ENCODE data around the gene MEIS3. TPM values are rescaled to one million over a fixed set of nuclear protein-coding genes. Genes with fewer than 3 reads are reported as not detected.

Gene MEIS3
- polyA plus RNA-seq, 1 of the 3 experiments (the other 2 are of a cell fraction): 69.8 TPM

DNA sequence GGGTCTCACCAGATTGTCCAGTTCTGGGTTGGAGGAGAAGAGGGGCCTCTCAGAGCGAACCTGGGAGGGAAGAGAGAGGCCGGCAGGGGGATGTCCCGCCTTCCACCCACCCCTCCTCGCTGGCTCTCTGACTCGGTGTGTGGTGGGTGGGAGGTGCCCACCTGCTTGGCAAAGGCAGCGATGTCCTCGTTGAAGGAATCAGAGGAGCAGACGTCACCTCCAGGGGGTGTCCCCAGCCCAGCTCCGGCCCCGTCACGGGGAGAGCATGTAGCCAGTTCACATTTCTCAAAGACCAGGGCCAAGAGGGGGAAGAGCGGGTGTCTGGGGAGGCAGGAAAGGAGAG lies 2.7 kb downstream of the MEIS3 start:
- H3K4me1 ChIP-seq (ENCODE audit: control insufficient read depth in 1 of 2, insufficient read depth in 2 of 2, low read depth in 1 of 2, low read length in 1 of 2): peaks cover 20 to 35% of the 10 kb centered on the region in 2 experiments; a peak in 3 of 4 replicates
- WGBS (ENCODE audit: low lambda C conversion rate): 94% methylated on average over 10 of the region's 12 CpGs
- ChIA-PET CTCF (interaction anchor here (0.7 to 2.1 kb wide), 3 partner anchors 19 to 99 kb away, joined by 3 to 8 read pairs (median 3); no protein-coding TSS in a partner anchor), POLR2A (interaction anchor here (0.6 kb wide), 1 partner anchor 9 kb away, joined by 3 read pairs; no protein-coding TSS in a partner anchor)
- DNase-seq: no peak
- TF ChIP-seq FOXJ3 (CRISPR knock-in tag; IDR thresholded peaks at IDR 0.05): no peak
- TF ChIP-seq RCOR1 (IDR thresholded peaks at IDR 0.05; ENCODE audit: low read length): no peak
- TF ChIP-seq MXI1 (IDR thresholded peaks at IDR 0.05; ENCODE audit: low read depth, low read length): no peak
- TF ChIP-seq GABPA (IDR thresholded peaks at IDR 0.05; ENCODE audit: low read depth): no peak
- TF ChIP-seq, protein P1, sequence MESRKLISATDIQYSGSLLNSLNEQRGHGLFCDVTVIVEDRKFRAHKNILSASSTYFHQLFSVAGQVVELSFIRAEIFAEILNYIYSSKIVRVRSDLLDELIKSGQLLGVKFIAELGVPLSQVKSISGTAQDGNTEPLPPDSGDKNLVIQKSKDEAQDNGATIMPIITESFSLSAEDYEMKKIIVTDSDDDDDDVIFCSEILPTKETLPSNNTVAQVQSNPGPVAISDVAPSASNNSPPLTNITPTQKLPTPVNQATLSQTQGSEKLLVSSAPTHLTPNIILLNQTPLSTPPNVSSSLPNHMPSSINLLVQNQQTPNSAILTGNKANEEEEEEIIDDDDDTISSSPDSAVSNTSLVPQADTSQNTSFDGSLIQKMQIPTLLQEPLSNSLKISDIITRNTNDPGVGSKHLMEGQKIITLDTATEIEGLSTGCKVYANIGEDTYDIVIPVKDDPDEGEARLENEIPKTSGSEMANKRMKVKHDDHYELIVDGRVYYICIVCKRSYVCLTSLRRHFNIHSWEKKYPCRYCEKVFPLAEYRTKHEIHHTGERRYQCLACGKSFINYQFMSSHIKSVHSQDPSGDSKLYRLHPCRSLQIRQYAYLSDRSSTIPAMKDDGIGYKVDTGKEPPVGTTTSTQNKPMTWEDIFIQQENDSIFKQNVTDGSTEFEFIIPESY (IDR thresholded peaks at IDR 0.05; ENCODE audit: borderline replicate concordance, low read depth): no peak
- TF ChIP-seq, protein P2, sequence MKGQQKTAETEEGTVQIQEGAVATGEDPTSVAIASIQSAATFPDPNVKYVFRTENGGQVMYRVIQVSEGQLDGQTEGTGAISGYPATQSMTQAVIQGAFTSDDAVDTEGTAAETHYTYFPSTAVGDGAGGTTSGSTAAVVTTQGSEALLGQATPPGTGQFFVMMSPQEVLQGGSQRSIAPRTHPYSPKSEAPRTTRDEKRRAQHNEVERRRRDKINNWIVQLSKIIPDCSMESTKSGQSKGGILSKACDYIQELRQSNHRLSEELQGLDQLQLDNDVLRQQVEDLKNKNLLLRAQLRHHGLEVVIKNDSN (IDR thresholded peaks at IDR 0.05; ENCODE audit: borderline replicate concordance, low read depth): no peak
- TF ChIP-seq RAD21 (IDR thresholded peaks at IDR 0.05; ENCODE audit: low read length): no peak
- TF ChIP-seq, protein P3, sequence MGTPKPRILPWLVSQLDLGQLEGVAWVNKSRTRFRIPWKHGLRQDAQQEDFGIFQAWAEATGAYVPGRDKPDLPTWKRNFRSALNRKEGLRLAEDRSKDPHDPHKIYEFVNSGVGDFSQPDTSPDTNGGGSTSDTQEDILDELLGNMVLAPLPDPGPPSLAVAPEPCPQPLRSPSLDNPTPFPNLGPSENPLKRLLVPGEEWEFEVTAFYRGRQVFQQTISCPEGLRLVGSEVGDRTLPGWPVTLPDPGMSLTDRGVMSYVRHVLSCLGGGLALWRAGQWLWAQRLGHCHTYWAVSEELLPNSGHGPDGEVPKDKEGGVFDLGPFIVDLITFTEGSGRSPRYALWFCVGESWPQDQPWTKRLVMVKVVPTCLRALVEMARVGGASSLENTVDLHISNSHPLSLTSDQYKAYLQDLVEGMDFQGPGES (IDR thresholded peaks at IDR 0.05; ENCODE audit: low read depth, low read length): no peak
- no peak for TF ChIP-seq GATA2 (CRISPR knock-in tag; IDR thresholded peaks at IDR 0.05)
- no peak for TF ChIP-seq TEAD4 (IDR thresholded peaks at IDR 0.05; ENCODE audit: borderline replicate concordance, insufficient read depth)
- TF ChIP-seq SIN3A (IDR thresholded peaks at IDR 0.05; ENCODE audit: borderline replicate concordance, low read depth, low read length): no peak
- TF ChIP-seq CHD2 (IDR thresholded peaks at IDR 0.05; ENCODE audit: low read length, partially characterized antibody): no peak
- no peak for TF ChIP-seq EZH2phosphoT487 (IDR thresholded peaks at IDR 0.05; ENCODE audit: borderline replicate concordance, low read depth)
- no peak for TF ChIP-seq YY1 (IDR thresholded peaks at IDR 0.05; ENCODE audit: low read depth)
- H3K4me2 ChIP-seq: no peak overlapping the region
- H3F3A ChIP-seq (replicated peaks; ENCODE audit: insufficient read depth): peaks cover 8% of the 10 kb centered on the region
- no peaks in the 10 kb centered on the region for H3K9me3 ChIP-seq
- H3K79me2 ChIP-seq (ENCODE audit: insufficient read depth): peaks cover 21% of the 10 kb centered on the region
- H3K4me3 ChIP-seq (ENCODE audit: low read depth in 2 of 2, low read length in 1 of 2): no peak overlapping the region
- H2AFZ ChIP-seq (ENCODE audit: low read depth): no peak overlapping the region
- H3K9ac ChIP-seq: no peak overlapping the region
- H3K27ac ChIP-seq (ENCODE audit: low read depth in 2 of 2, low read length in 1 of 2): no peak overlapping the region
- no peaks in the 10 kb centered on the region for H3K9me2 ChIP-seq
- H3K27me3 ChIP-seq (ENCODE audit: insufficient read depth): no peaks in the 10 kb centered on the region
- peaks cover 25% of the 10 kb centered on the region for H4K20me1 ChIP-seq (ENCODE audit: insufficient read depth)
- H3K36me3 ChIP-seq (replicated peaks in 1 of 2; ENCODE audit: control insufficient read depth in 1 of 2, insufficient read depth in 2 of 2, low read length in 1 of 2): peaks cover 5 to 6% of the 10 kb centered on the region in 2 experiments

All from SK-N-SH (cell line).